Peyer's patch (tissue), 4 donors: ENCODE measurements around the gene FKBP2. TPM values are rescaled to one million over a fixed set of nuclear protein-coding genes. Genes with fewer than 3 reads are reported as not detected.
A peak's percentile ranks its signal among the peaks of the same experiment; 100 is the strongest.

Experiments used
- DNase-seq, 3 donors: peaks; one replicate each; pipeline ENCODE4 v3.0.0-alpha.2; 2017 to 2019
- H3K27ac ChIP-seq, 4 donors: fragments of 200-600 bp; sonication (generic); one replicate each; pipeline ENCODE4 v1.5.1; 2016 to 2019
- H3K27me3 ChIP-seq, 2 donors: fragments of 200-600 bp; sonication (generic); one replicate each; pipeline ENCODE4 v1.5.1; 2019
- H3K36me3 ChIP-seq, 3 donors: fragments of 200-600 bp; sonication (generic); one replicate each; pipeline ENCODE4 v1.5.1; 2016 to 2019
- H3K4me1 ChIP-seq, 4 donors: fragments of 200-600 bp; sonication (generic); one replicate each; pipeline ENCODE4 v1.5.1; 2016 to 2019
- H3K4me3 ChIP-seq, 4 donors: fragments of 200-600 bp; sonication (generic); 1 replicate in 3 of 4; 2 replicates in 1 of 4; pipeline ENCODE4 v1.5.1; 2016 to 2019; ENCODE audit warnings: mild to moderate bottlenecking in 1 of 4
- H3K9me3 ChIP-seq, 4 donors: fragments of 200-600 bp; sonication (generic); one replicate each; pipeline ENCODE4 v1.5.1; 2016 to 2019; ENCODE audit warnings: mild to moderate bottlenecking in 1 of 4
- CTCF ChIP-seq, 6 experiments: fragments of 450-650 bp in 4 of 6; fragments of 200-600 bp in 2 of 6; sonication (generic) in 1 of 6; IDR thresholded peaks; one replicate each; pipeline ENCODE4 v1.5.1; 2017 to 2019; ENCODE audit warnings: antibody characterized with exemption in 6 of 6, mild to moderate bottlenecking in 3 of 6, moderate library complexity in 1 of 6
- POLR2A ChIP-seq, 2 donors: fragments of 450-650 bp; IDR thresholded peaks; one replicate each; pipeline ENCODE4 v1.5.1; 2017; ENCODE audit warnings: antibody characterized with exemption in 2 of 2, mild to moderate bottlenecking in 2 of 2, moderate library complexity in 2 of 2
- total RNA-seq, 4 donors: library from RNA; depleted of rRNA; stranded (reverse); fragments of >200 nt; gene quantifications; one replicate each; pipeline ENCODE4 v1.1.0, GENCODE V29; 2016

The FKBP2 gene
- total RNA-seq, 4 donors from 2014 or later = 46.2 to 101 (median 94.0) TPM

DNA sequence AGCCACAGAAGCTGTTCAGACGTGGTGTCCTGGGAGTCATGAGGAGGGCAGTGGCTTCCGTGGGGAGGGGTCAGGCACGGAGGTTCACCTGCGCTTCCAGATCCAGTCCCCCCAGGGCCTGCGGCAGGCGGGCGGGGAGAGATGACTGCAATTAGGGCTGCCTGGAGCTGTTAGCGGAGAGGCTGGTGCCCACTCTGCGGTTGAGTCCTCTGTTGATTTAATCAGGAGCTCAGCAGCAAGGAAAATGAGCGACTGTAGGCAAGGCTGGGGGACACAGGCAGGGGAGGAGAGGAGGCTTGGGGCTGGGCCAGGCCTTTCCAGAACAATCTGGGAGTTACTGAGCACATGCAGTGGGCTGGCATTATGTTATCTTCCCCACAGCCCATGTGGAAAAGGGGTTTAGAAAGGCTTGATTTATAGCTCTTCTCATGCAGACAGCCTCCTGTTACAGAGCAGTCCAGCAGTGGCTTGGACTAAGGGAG lies 23.5 kb downstream of the FKBP2 start:
- TF ChIP-seq POLR2A (IDR thresholded peaks at IDR 0.05) (no peak), CTCF (IDR thresholded peaks at IDR 0.05) (no peak)
- Histone ChIP-seq H3K27ac (peak overlapping the region in 1 of 4 donors; percentile 30), H3K4me3 (no peak overlapping the region), H3K4me1 (peaks cover 7 to 57% (median 12%) of the 10 kb centered on the region in 4 donors), H3K36me3 (peaks cover 0 to 75% (median 0%) of the 10 kb centered on the region in 3 donors), H3K27me3 (no peaks in the 10 kb centered on the region), H3K9me3 (no peaks in the 10 kb centered on the region)
- DNase-seq = no peak

- TF ChIP-seq POLR2A (IDR thresholded peaks at IDR 0.05) = no peak
- TF ChIP-seq CTCF (IDR thresholded peaks at IDR 0.05) = no peak
- no peaks in the 10 kb centered on the region for H3K9me3 ChIP-seq
- peaks cover 7 to 57% (median 12%) of the 10 kb centered on the region in 4 donors for H3K4me1 ChIP-seq
- peaks cover 0 to 66% (median 0%) of the 10 kb centered on the region in 3 donors for H3K36me3 ChIP-seq
- H3K4me3 ChIP-seq = no peak overlapping the region
- DNase-seq = no peak
- H3K27ac ChIP-seq = peak overlapping the region in 1 of 4 donors; percentile 30
- H3K27me3 ChIP-seq = no peaks in the 10 kb centered on the region
Measured at GRCh38 chr11:64265176-64266160, 24.6 kb downstream of the FKBP2 start.

GRCh38 chr11:64266339-64266738 lies 25.4 kb downstream of the FKBP2 start:
- no peak for TF ChIP-seq POLR2A (IDR thresholded peaks at IDR 0.05)
- TF ChIP-seq CTCF (IDR thresholded peaks at IDR 0.05) = no peak
- peaks cover 0 to 60% (median 0%) of the 10 kb centered on the region in 3 donors for H3K36me3 ChIP-seq

GRCh38 chr11:64267207-64267945 lies 26.5 kb downstream of the FKBP2 start:
- Histone ChIP-seq H3K27me3 (no peaks in the 10 kb centered on the region), H3K4me1 (peaks cover 7 to 65% (median 12%) of the 10 kb centered on the region in 4 donors), H3K9me3 (no peaks in the 10 kb centered on the region), H3K27ac (peak overlapping the region in 3 of 4 donors; percentile 90 to 98 (median 96)), H3K4me3 (no peak overlapping the region), H3K36me3 (peaks cover 0 to 49% (median 0%) of the 10 kb centered on the region in 3 donors)
- peak in 1 of 3 donors; percentile 67 for DNase-seq
- TF ChIP-seq POLR2A (IDR thresholded peaks at IDR 0.05) = no peak
- TF ChIP-seq CTCF (IDR thresholded peaks at IDR 0.05) = no peak

More at GRCh38 chr11:64266339-64266738, 25.4 kb downstream of the FKBP2 start:
- H3K9me3 ChIP-seq = no peaks in the 10 kb centered on the region
- no peak overlapping the region for H3K4me3 ChIP-seq
- DNase-seq = no peak
- peaks cover 7 to 57% (median 12%) of the 10 kb centered on the region in 4 donors for H3K4me1 ChIP-seq
- H3K27me3 ChIP-seq = no peaks in the 10 kb centered on the region
- peak overlapping the region in 1 of 4 donors; percentile 39 for H3K27ac ChIP-seq
